G401 (cell line): Measurements from ENCODE around the gene CDC45. TPM values are rescaled to one million over a fixed set of nuclear protein-coding genes. Genes with fewer than 3 reads are reported as not detected.

Source experiments
- DNase-seq: peaks from one replicate; pipeline ENCODE4 v3.0.0-alpha.2; 2015; ENCODE audit warnings: low spot score
- in situ Hi-C: cut with HindIII; loops from 2 replicates; pipeline ENCODE4 v1.10.0; 2016; ENCODE audit warnings: low sequenced_read_pairs, mixed read lengths
- total RNA-seq: library from RNA; depleted of rRNA; stranded (reverse); fragments of >200 nt; shearing (Covaris generic); gene quantifications from 2 replicates; pipeline ENCODE4 v1.2.3, GENCODE V29; 2014

The CDC45 gene
- total RNA-seq, 1 experiment from 2014 or later: 46.7 TPM

- DNase-seq: peak; percentile 98
- in situ Hi-C loops: no loop called here
Observed at GRCh38 chr22:19447330-19448075, 32.2 kb upstream of the CDC45 start, which contains the start of gene C22orf39. TSS of gene C22orf39 (minus strand) at chr22:19447711. CDS start at chr22:19447688, 23 bp downstream.

- DNase-seq: peak; percentile 72
- in situ Hi-C loops: no loop called here
Observed at GRCh38 chr22:19448076-19448607, 31.6 kb upstream of the CDC45 start.

GRCh38 chr22:19448739-19449421 lies 30.8 kb upstream of the CDC45 start:
- in situ Hi-C loops: no loop called here
- DNase-seq: no peak

GRCh38 chr22:19449422-19449767 lies 30.3 kb upstream of the CDC45 start:
- in situ Hi-C loops: no loop called here
- DNase-seq: no peak

- DNase-seq: no peak
- in situ Hi-C loops: no loop called here
Observed at GRCh38 chr22:19450363-19451175, 29.2 kb upstream of the CDC45 start.

GRCh38 chr22:19451570-19451969 lies 28.1 kb upstream of the CDC45 start:
- DNase-seq: no peak
- in situ Hi-C loops: no loop called here

- in situ Hi-C loops: no loop called here
- no peak for DNase-seq
Observed at GRCh38 chr22:19453718-19454117, 26.0 kb upstream of the CDC45 start.

- in situ Hi-C loops: no loop called here
- no peak for DNase-seq
Observed at GRCh38 chr22:19454156-19454555, 25.6 kb upstream of the CDC45 start.

GRCh38 chr22:19455033-19455432 lies 24.7 kb upstream of the CDC45 start:
- no peak for DNase-seq
- in situ Hi-C loops: no loop called here

- peak; percentile 71 for DNase-seq
- in situ Hi-C loops: no loop called here
Observed at GRCh38 chr22:19455585-19456370, 23.9 kb upstream of the CDC45 start.

GRCh38 chr22:19456541-19456940 lies 23.2 kb upstream of the CDC45 start:
- in situ Hi-C loops: no loop called here
- no peak for DNase-seq

GRCh38 chr22:19457828-19458428 lies 21.8 kb upstream of the CDC45 start:
- no peak for DNase-seq
- in situ Hi-C loops: no loop called here

- no peak for DNase-seq
- in situ Hi-C loops: no loop called here
Observed at GRCh38 chr22:19460036-19460435, 19.7 kb upstream of the CDC45 start.

GRCh38 chr22:19461506-19461905 lies 18.2 kb upstream of the CDC45 start:
- in situ Hi-C loops: no loop called here
- no peak for DNase-seq

GRCh38 chr22:19463008-19463407 lies 16.7 kb upstream of the CDC45 start:
- no peak for DNase-seq

GRCh38 chr22:19463491-19464469 lies 15.9 kb upstream of the CDC45 start:
- in situ Hi-C loops: no loop called here
- DNase-seq: no peak

More at GRCh38 chr22:19463008-19463407, 16.7 kb upstream of the CDC45 start:
- in situ Hi-C loops: no loop called here

- in situ Hi-C loops: no loop called here
- no peak for DNase-seq
Observed at GRCh38 chr22:19464546-19464945, 15.2 kb upstream of the CDC45 start.
